SU-DHL-6 (cell line): Measurements from ENCODE around the gene CLEC16A.

ENCODE experiments used
- H2AFZ ChIP-seq: fragments of 200-600 bp; sonication (generic); 2 replicates; pipeline ENCODE4 v1.6.1; 2014; ENCODE audit warnings: low read depth, mild to moderate bottlenecking, moderate library complexity, mixed read lengths, antibody characterized with exemption, low read length; ENCODE audit not compliant: severe bottlenecking
- H3F3A ChIP-seq: fragments of 200-600 bp; shearing (Covaris generic); 2 replicates; pipeline ENCODE4 v1.6.0; 2016; ENCODE audit warnings: antibody characterized with exemption, mild to moderate bottlenecking; ENCODE audit not compliant: insufficient read depth
- H3K27ac ChIP-seq: fragments of 200-600 bp; sonication (generic); 2 replicates; pipeline ENCODE4 v1.5.1; 2016; ENCODE audit warnings: low read depth, mild to moderate bottlenecking, low read length, moderate library complexity, mixed read lengths
- H3K27me3 ChIP-seq: fragments of 200-600 bp; sonication (generic), shearing (Covaris generic); 2 replicates; pipeline ENCODE4 v1.6.0; 2014; ENCODE audit warnings: mild to moderate bottlenecking, low read length
- H3K36me3 ChIP-seq: fragments of 200-600 bp; sonication (generic); 2 replicates; pipeline ENCODE4 v1.6.1; 2014; ENCODE audit warnings: mild to moderate bottlenecking, low read length, mixed read lengths
- H3K4me2 ChIP-seq: fragments of 300-600, 200-600 bp; shearing (Covaris generic), sonication (generic); 2 replicates; pipeline ENCODE4 v1.6.0; 2014; ENCODE audit warnings: low read length, low read depth, mild to moderate bottlenecking; ENCODE audit not compliant: poor library complexity, severe bottlenecking
- H3K4me3 ChIP-seq: fragments of 200-600 bp; sonication (generic); 2 replicates; pipeline ENCODE4 v1.5.1; 2014; ENCODE audit warnings: antibody characterized with exemption, low read length, mild to moderate bottlenecking, mixed read lengths; ENCODE audit not compliant: insufficient read depth, poor library complexity, severe bottlenecking
- H3K79me2 ChIP-seq: fragments of 200-600 bp; sonication (generic); 2 replicates; pipeline ENCODE4 v1.6.1; 2014; ENCODE audit warnings: mild to moderate bottlenecking, low read length, moderate library complexity; ENCODE audit not compliant: insufficient read depth
- H3K9ac ChIP-seq: fragments of 200-600 bp; sonication (generic); 2 replicates; pipeline ENCODE4 v1.7.0; 2014; ENCODE audit warnings: mild to moderate bottlenecking, low read length
- H3K9me2 ChIP-seq: fragments of 200-600 bp; sonication (generic); replicated peaks from 2 replicates; pipeline ENCODE4 v1.6.1; 2014; ENCODE audit warnings: low read length; ENCODE audit not compliant: insufficient read depth
- H3K9me3 ChIP-seq: fragments of 200-600 bp; sonication (generic); 2 replicates; pipeline ENCODE4 v1.6.1; 2014; ENCODE audit warnings: low read length, mixed read lengths; ENCODE audit not compliant: insufficient read depth
- H4K20me1 ChIP-seq: fragments of 200-600 bp; sonication (generic); 2 replicates; pipeline ENCODE4 v1.6.1; 2014; ENCODE audit warnings: low read depth, mild to moderate bottlenecking, antibody characterized with exemption, low read length, moderate library complexity, mixed read lengths
- EZH2phosphoT487 ChIP-seq: fragments of 200-600 bp; sonication (generic), shearing (Covaris generic); conservative IDR thresholded peaks from 2 replicates; pipeline ENCODE4 v1.6.1; 2018; ENCODE audit warnings: mild to moderate bottlenecking, antibody characterized with exemption, low read length, moderate library complexity, mixed read lengths
- TF ChIP-seq, protein P1 (sequence below): fragments of 200-600 bp; sonication (generic); IDR thresholded peaks from one replicate; pipeline ENCODE4 v1.5.1; 2017; ENCODE audit warnings: antibody characterized with exemption, mild to moderate bottlenecking, low read length, moderate library complexity; ENCODE audit not compliant: insufficient read depth, poor library complexity, severe bottlenecking

Gene CLEC16A

DNA sequence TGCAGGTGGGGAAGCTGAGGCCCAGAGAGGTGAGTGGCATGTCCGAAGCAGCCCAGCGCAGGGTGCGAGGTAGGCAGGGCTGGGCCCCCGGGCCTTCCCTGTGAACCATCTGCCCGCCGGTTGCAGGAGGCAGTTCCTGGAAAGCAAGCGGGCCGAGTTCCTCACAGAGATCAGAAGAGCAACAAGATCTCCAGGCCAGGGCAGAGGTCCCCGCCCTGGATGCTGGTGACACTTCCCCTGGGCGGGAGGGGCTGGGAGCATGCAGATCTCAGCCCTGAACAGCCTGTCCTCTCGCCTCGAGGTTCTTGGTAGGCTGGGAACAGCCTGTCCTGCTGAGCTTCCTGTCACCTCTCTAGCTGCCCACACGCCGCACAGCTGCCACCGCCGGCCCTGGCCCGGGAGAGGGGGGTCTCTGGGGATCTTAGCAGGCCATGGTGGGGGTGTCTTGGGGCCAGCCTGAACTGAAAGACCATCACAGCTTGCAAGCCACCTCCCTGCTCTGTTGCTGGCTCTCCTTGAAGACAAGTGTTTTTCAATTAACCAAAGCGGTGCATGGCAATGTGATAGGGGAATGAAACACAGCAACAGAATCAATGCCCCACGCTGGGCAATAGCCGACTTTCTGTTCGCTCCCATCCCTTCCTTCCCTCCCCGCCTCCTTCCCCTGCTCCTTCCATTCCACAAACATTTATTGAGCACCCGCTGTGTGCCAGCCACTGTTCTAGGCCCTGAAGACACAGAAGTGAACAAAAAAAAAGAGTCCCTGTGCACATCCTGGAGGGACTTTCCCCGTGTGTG, 279.9 kb downstream of the CLEC16A start:
- Histone ChIP-seq H3K27me3 (no peaks in the 10 kb centered on the region), H3F3A (no peaks in the 10 kb centered on the region), H3K27ac (no peak overlapping the region), H3K36me3 (no peaks in the 10 kb centered on the region), H2AFZ (no peak overlapping the region), H3K9me2 (no peaks in the 10 kb centered on the region), H4K20me1 (no peaks in the 10 kb centered on the region), H3K9ac (no peak overlapping the region), H3K4me2 (no peak overlapping the region), H3K79me2 (no peaks in the 10 kb centered on the region), H3K9me3 (no peaks in the 10 kb centered on the region), H3K4me3 (no peak overlapping the region)
- no peak for TF ChIP-seq EZH2phosphoT487
- TF ChIP-seq, protein P1, sequence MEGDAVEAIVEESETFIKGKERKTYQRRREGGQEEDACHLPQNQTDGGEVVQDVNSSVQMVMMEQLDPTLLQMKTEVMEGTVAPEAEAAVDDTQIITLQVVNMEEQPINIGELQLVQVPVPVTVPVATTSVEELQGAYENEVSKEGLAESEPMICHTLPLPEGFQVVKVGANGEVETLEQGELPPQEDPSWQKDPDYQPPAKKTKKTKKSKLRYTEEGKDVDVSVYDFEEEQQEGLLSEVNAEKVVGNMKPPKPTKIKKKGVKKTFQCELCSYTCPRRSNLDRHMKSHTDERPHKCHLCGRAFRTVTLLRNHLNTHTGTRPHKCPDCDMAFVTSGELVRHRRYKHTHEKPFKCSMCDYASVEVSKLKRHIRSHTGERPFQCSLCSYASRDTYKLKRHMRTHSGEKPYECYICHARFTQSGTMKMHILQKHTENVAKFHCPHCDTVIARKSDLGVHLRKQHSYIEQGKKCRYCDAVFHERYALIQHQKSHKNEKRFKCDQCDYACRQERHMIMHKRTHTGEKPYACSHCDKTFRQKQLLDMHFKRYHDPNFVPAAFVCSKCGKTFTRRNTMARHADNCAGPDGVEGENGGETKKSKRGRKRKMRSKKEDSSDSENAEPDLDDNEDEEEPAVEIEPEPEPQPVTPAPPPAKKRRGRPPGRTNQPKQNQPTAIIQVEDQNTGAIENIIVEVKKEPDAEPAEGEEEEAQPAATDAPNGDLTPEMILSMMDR: no peak

DNA sequence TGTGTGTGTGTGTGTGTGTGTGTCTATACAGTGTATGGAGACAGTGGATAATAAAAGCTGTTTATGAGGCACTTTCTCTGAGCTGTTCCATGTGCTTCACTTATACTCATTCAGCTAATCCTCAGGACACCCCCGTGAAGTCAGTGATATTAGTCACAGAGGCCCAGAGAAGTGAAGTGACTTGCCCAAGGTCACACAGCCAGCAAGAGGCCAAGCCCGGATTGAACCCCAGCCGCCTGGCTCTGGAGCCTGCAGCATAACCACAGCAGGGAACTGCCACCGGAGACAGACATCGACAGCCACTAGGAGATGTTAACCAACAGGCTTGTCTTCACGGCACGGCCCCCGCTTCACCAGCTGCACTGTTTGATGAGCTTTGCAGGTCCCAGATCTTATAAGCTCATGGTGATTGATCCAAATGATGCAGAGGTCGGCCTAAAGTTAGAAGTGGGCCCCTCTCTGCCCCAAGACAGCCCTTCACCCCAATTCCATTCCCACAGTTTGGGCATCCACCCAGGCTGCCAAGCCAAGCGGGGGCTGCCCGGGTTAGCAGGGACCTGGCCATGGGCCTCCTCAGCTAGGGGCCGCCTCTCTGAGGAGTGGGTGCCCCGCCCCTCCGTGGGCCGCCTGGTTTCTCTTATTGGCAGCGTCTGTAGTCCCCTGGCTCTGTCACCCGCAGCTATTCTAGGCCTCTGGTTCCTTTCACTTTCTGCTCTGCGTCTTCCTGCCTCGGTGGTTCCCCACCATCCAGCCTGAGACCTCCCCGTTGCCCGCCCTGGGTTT, 280.7 kb downstream of the CLEC16A start:
- Histone ChIP-seq H3K4me2 (peak overlapping the region; percentile 16), H3K9ac (no peak overlapping the region), H3K36me3 (no peaks in the 10 kb centered on the region), H3K27me3 (no peaks in the 10 kb centered on the region), H3F3A (no peaks in the 10 kb centered on the region), H3K4me3 (no peak overlapping the region), H3K79me2 (no peaks in the 10 kb centered on the region), H4K20me1 (no peaks in the 10 kb centered on the region), H3K27ac (no peak overlapping the region), H3K9me2 (no peaks in the 10 kb centered on the region), H3K9me3 (no peaks in the 10 kb centered on the region), H2AFZ (no peak overlapping the region)
- TF ChIP-seq EZH2phosphoT487: no peak
- TF ChIP-seq, protein P1: no peak

DNA sequence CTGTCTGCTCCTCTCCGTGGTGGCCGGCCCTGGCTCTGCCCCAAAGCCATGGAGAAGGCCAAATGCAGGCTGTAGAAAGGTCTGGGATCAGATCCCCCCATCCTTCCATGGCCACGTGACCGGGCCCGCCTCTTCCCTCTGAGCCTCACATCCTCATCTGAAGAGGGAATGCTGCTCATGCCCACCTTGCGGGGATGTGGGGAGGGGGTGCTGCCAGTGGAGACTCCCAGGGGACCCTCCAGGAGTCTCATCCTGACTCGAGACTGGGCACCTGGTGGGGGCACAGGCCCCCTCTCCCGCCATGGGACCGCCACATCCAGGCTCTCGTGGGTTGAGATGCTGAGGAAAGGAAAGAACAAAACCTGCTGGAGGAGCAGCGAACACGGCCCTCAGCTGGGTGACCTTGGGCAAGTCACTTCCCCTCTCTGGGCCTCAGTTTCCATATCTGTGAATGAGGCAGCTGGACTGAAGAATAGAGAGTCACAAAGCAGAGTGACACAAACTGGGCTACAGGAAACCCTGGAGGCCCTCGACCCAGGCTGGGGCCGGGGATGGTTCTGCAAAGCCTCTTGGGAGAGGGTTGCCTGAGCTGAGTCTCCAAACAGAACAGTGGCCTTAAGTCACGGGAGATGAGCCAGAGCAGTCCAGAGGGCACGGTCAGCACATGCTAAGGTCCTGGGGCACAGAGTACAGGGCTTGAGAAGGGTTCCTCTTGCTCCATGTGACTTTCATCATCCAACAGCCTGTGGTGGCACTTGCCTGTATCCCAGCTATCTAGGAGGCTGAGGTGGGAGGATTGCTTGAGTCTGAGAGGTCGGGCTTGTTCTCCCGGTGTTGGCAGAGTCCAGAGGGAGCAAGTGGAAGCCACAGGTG, 281.5 kb downstream of the CLEC16A start:
- Histone ChIP-seq H3K79me2 (no peaks in the 10 kb centered on the region), H2AFZ (no peak overlapping the region), H3K9me3 (no peaks in the 10 kb centered on the region), H3K27ac (no peak overlapping the region), H3F3A (no peaks in the 10 kb centered on the region), H3K9me2 (no peaks in the 10 kb centered on the region), H3K36me3 (no peaks in the 10 kb centered on the region), H4K20me1 (no peaks in the 10 kb centered on the region), H3K9ac (no peak overlapping the region), H3K4me2 (peak overlapping the region; percentile 16), H3K4me3 (no peak overlapping the region), H3K27me3 (no peaks in the 10 kb centered on the region)
- TF ChIP-seq, protein P1: no peak
- TF ChIP-seq EZH2phosphoT487: no peak
